Measurements from ENCODE around the gene KCNJ10. TPM values are rescaled to one million over a fixed set of nuclear protein-coding genes. Genes with fewer than 3 reads are reported as not detected.
A peak's percentile ranks its signal among the peaks of the same experiment; 100 is the strongest.

KCNJ10 gene
- total and polyA plus RNA-seq, 2 of the 13 experiments (the other 11 are each of a cell fraction or from before 2014, with no cell fraction given), result 4.4 to 10.3 TPM

GRCh38 chr1:160101037-160101716 lies 31.2 kb upstream of the KCNJ10 start (continued):
- TF ChIP-seq ZNF512 (CRISPR knock-in tag; IDR thresholded peaks at IDR 0.05), result no peak
- TF ChIP-seq ZNF143 (CRISPR knock-in tag; IDR thresholded peaks at IDR 0.05), result no peak
- TF ChIP-seq HIVEP1 (CRISPR knock-in tag; IDR thresholded peaks at IDR 0.05), result no peak
- TF ChIP-seq FOXK2 (IDR thresholded peaks at IDR 0.05), result no peak
- TF ChIP-seq MIER3 (CRISPR knock-in tag; IDR thresholded peaks at IDR 0.05; ENCODE audit: borderline replicate concordance), result 0 out of 2 replicates have a peak, but pooled peaks have one; percentile 25
- no peak for TF ChIP-seq LRRFIP1 (CRISPR knock-in tag; conservative IDR thresholded peaks at IDR 0.05)
- TF ChIP-seq ZFP36L1 (CRISPR knock-in tag; IDR thresholded peaks at IDR 0.05), result no peak
- TF ChIP-seq YY1 (IDR thresholded peaks at IDR 0.05; ENCODE audit: insufficient read depth, insufficient replicate concordance, low read depth, low read length), result peak; percentile 60
- no peak for TF ChIP-seq HNRNPL (IDR thresholded peaks at IDR 0.05; ENCODE audit: low read depth, low read length)
- TF ChIP-seq KDM5A (IDR thresholded peaks at IDR 0.05; ENCODE audit: borderline replicate concordance, low read length), result no peak
- no peak for TF ChIP-seq SCMH1 (CRISPR knock-in tag; IDR thresholded peaks at IDR 0.05; ENCODE audit: borderline replicate concordance)
- no peak for TF ChIP-seq SUZ12 (IDR thresholded peaks at IDR 0.05; ENCODE audit: low read depth, low read length)
- peak; percentile 71; the same call in 1 of the 2 replicates for TF ChIP-seq ZNF740 (CRISPR knock-in tag; IDR thresholded peaks at IDR 0.05)
- peak; percentile 73; the same call in 1 of the 2 replicates for TF ChIP-seq ZNF124 (CRISPR knock-in tag; IDR thresholded peaks at IDR 0.05)
- no peak for TF ChIP-seq ZNF75D (CRISPR knock-in tag; IDR thresholded peaks at IDR 0.05; ENCODE audit: borderline replicate concordance)
- no peak for TF ChIP-seq ZNF550 (CRISPR knock-in tag; IDR thresholded peaks at IDR 0.05; ENCODE audit: borderline replicate concordance)
- no peak for TF ChIP-seq KLF6 (CRISPR knock-in tag; IDR thresholded peaks at IDR 0.05)
- no peak for TF ChIP-seq SP2 (CRISPR knock-in tag; IDR thresholded peaks at IDR 0.05)
- TF ChIP-seq KAT2B (IDR thresholded peaks at IDR 0.05; ENCODE audit: borderline replicate concordance, low read depth, low read length), result no peak
- TF ChIP-seq ZNF414 (CRISPR knock-in tag; IDR thresholded peaks at IDR 0.05), result no peak
- no peak for TF ChIP-seq RBM22 (optimal IDR thresholded peaks at IDR 0.05; ENCODE audit: low read length)
- TF ChIP-seq ARNTL (CRISPR knock-in tag; IDR thresholded peaks at IDR 0.05), result peak; percentile 100
- no peak for TF ChIP-seq ZNF207 (IDR thresholded peaks at IDR 0.05; ENCODE audit: borderline replicate concordance)
- TF ChIP-seq RARA (CRISPR knock-in tag; IDR thresholded peaks at IDR 0.05), result peak; percentile 40; the same call in 1 of the 2 replicates
- TF ChIP-seq MTA1 (CRISPR knock-in tag; IDR thresholded peaks at IDR 0.05; ENCODE audit: borderline replicate concordance), result no peak; the same call in 1 of the 2 replicates
- TF ChIP-seq JUNB (CRISPR knock-in tag; IDR thresholded peaks at IDR 0.05; ENCODE audit: borderline replicate concordance), result no peak
- no peak for TF ChIP-seq ARID2 (CRISPR knock-in tag; IDR thresholded peaks at IDR 0.05; ENCODE audit: borderline replicate concordance)

Data from HepG2 (cell line).